Stimulated activated memory B cell treated with anti-CD40 and anti-IgM and Interleukin-4, amounts not matched to agents 10 μg/mL and 1 μg/mL and 100 μg/mL, for 72 hours (primary cell): Measurements from ENCODE around the gene NMNAT3.
A peak's percentile ranks its signal among the peaks of the same experiment; 100 is the strongest.
"Not testable (repeated sequence)": the region's sequence is repeated elsewhere in the genome, so short reads cannot be mapped to it uniquely, and the experiment has no call there.

Source experiments
- ATAC-seq: fragments of 150-1000 bp; cut with Tn5 transposase; 2 replicates; pipeline ENCODE4 v1.10.0; 2021
- H3K27ac Mint-ChIP-seq: one replicate; pipeline ENCODE4 v1.8.0; 2022; ENCODE audit warnings: mild to moderate bottlenecking, mixed read lengths
- H3K27me3 Mint-ChIP-seq: one replicate; pipeline ENCODE4 v1.8.0; 2022; ENCODE audit warnings: mixed read lengths
- H3K36me3 Mint-ChIP-seq: one replicate; pipeline ENCODE4 v1.8.0; 2022; ENCODE audit warnings: mixed read lengths
- H3K4me1 Mint-ChIP-seq: one replicate; pipeline ENCODE4 v1.8.0; 2022; ENCODE audit warnings: mixed read lengths
- H3K4me3 Mint-ChIP-seq: one replicate; pipeline ENCODE4 v1.8.0; 2022; ENCODE audit warnings: mild to moderate bottlenecking, moderate library complexity, mixed read lengths
- H3K9me3 Mint-ChIP-seq: one replicate; pipeline ENCODE4 v1.8.0; 2022; ENCODE audit warnings: mixed read lengths

The NMNAT3 gene

DNA sequence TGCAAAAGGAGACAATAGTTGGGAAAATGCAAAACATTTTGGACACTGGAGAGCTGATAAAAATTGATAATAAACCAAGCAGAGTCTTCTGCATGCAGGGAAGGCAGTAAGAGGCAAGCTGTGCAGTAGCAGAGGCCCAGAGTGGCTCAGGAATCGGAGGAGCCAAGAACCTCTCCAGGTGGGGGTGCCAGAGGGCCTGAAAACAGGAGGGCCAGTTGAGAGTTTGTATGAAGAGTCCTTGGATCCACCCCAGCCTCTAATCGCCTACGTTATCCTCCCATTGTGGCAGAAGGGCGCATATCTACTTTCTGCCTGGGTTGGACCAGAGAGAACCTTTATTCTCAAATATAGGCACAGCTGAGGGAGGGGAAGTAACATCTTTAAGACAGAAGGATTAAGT is 89.3 kb downstream of the NMNAT3 start:
- no peak overlapping the region for H3K4me3 Mint-ChIP-seq
- peaks cover 4% of the 10 kb centered on the region for H3K4me1 Mint-ChIP-seq
- no peaks in the 10 kb centered on the region for H3K36me3 Mint-ChIP-seq
- H3K27ac Mint-ChIP-seq = no peak overlapping the region
- ATAC-seq = no peak
- H3K27me3 Mint-ChIP-seq = no peaks in the 10 kb centered on the region
- peaks cover 3% of the 10 kb centered on the region for H3K9me3 Mint-ChIP-seq

DNA sequence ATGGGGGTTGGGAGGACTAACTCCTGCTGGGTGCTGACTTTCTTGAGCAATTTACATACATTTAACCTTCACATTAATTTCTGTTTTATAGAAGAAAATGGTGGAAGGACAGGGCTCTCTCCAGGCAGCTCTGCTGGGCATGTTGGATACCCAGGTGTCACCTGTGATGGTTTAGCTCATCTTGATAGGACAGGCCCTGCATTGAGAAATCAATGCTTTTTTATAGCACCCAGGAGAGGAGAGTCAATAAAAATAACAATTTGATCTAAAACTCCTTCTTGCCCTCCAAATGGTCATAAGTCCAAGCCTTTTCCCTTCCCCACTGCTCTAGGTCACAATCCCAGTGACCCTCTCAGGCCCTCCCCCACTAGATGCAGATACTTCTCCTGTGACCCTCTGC is 90.0 kb downstream of the NMNAT3 start:
- H3K4me1 Mint-ChIP-seq = peaks cover 4% of the 10 kb centered on the region
- H3K36me3 Mint-ChIP-seq = no peaks in the 10 kb centered on the region
- no peak for ATAC-seq
- H3K4me3 Mint-ChIP-seq = no peak overlapping the region
- H3K27me3 Mint-ChIP-seq = no peaks in the 10 kb centered on the region
- no peak overlapping the region for H3K27ac Mint-ChIP-seq
- no peaks in the 10 kb centered on the region for H3K9me3 Mint-ChIP-seq

DNA sequence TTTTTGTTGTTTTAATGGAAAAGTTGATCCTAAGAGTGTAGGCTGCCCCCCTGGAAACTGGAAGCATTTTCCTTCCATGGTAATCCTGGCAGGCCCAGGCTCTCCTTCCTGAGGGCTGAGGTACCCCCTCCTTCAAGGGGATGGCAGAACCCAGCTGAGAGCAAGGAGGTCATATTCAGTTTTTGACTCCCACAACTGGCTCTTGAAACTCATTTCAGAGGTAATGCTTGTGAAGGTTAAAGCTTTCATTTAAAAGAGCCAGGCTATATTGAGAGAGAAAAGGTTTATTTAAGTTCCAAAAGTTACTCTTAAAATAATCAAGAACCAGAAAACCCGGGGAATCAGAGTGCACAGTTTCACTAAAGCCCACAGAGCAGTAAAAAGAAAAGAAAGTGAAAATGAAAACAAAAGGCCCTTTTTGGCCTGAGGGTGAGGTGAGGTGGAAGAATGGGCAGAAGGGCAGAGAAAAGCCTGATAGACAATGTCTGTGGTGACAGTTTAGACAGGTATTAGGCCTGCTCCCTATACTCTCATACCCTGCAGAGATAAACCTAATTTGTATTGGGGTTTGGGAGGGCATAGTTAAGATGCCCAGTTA is 91.3 kb downstream of the NMNAT3 start:
- Mint-ChIP-seq H3K27ac (no peak overlapping the region), H3K4me3 (no peak overlapping the region), H3K9me3 (no peaks in the 10 kb centered on the region), H3K27me3 (no peaks in the 10 kb centered on the region), H3K36me3 (no peaks in the 10 kb centered on the region), H3K4me1 (peaks cover 4% of the 10 kb centered on the region)
- ATAC-seq = no peak

DNA sequence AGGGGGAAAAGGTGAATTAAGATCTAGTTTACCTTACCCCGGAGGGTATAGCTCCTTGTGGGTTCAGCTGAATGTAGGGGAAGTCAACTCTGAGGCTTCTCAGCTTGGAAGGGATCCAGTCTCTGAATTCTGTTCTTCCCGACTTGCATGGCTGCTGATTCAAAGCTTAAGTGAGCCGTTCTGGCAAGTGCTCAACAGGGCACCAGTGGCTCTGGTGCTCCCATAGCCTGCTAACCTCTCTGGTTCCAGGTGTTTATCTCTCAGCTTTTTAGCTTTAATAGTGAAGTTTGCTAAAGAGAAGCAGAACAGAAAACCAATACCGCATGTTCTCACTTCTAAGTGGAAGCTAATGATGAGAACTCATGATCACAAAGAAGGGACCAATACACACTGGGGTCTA is 92.0 kb downstream of the NMNAT3 start:
- H3K27ac Mint-ChIP-seq = no peak overlapping the region
- peaks cover 4% of the 10 kb centered on the region for H3K4me1 Mint-ChIP-seq
- H3K36me3 Mint-ChIP-seq = no peaks in the 10 kb centered on the region
- ATAC-seq = no peak
- H3K27me3 Mint-ChIP-seq = no peaks in the 10 kb centered on the region
- no peaks in the 10 kb centered on the region for H3K9me3 Mint-ChIP-seq
- no peak overlapping the region for H3K4me3 Mint-ChIP-seq

DNA sequence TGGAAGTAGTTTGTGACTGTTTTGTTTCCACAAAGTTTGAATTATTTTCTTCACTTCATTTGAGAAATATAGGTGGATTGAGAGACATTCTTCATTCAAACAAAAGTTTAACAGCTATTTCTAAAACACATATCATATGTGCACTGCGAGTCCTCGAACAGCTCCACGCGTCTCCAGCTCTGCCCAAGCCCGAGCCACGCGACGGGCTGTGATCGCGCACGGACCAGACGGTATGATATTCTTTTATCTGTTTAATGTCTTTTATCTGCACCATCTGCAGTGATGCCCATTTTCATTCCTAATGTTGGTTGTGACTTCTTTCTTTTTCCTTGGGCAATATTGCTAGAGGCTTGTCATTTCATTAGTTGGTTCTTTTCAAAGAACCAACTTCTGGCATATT is 94.1 kb downstream of the NMNAT3 start:
- not testable (repeated sequence) for H3K27me3 Mint-ChIP-seq, H3K4me1 Mint-ChIP-seq, ATAC-seq, H3K9me3 Mint-ChIP-seq, H3K36me3 Mint-ChIP-seq, H3K27ac Mint-ChIP-seq, H3K4me3 Mint-ChIP-seq

DNA sequence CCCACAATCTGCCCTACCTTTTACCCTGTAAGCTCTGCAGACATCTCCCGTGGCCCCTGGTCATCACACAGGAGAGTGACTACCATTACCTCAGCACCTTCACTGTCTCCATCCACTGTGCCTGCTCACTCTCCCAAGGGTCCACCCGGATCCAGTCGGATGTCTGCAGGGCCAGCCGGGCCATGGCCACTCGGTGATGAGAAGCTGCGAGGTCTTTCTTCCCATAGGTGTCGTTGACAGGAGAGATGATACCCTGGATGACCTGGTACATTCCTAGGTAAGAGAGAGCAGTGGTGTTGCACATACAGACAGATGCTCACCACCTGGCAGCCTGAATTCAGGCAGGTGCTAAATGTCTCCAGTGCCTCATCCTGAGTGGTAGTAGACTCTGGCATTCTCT is 99.0 kb downstream of the NMNAT3 start:
- no peaks in the 10 kb centered on the region for H3K27me3 Mint-ChIP-seq
- no peak overlapping the region for H3K4me3 Mint-ChIP-seq
- no peaks in the 10 kb centered on the region for H3K36me3 Mint-ChIP-seq
- no peaks in the 10 kb centered on the region for H3K4me1 Mint-ChIP-seq
- no peak for ATAC-seq
- no peaks in the 10 kb centered on the region for H3K9me3 Mint-ChIP-seq
- no peak overlapping the region for H3K27ac Mint-ChIP-seq

DNA sequence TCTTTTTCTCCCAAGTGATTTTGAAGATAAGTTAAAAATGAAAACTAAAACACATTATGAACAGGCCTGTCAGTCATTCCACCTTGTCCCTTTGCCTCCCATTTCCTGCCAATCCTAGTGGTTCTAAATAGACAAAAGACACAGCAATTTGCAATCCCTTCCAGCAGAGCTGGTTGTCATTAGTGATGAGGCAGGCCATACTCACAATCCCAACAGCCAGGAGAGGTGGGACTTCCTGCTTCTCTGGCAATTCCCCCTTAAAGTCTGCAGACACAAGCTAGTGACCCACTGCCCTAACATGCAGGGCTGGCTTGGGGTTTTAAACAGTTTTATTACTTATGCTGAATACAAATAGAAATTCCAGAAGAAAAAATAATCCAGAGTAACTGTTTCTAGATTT is 99.9 kb downstream of the NMNAT3 start:
- H3K36me3 Mint-ChIP-seq = no peaks in the 10 kb centered on the region
- H3K4me3 Mint-ChIP-seq = no peak overlapping the region
- H3K4me1 Mint-ChIP-seq = no peaks in the 10 kb centered on the region
- no peaks in the 10 kb centered on the region for H3K27me3 Mint-ChIP-seq
- no peaks in the 10 kb centered on the region for H3K9me3 Mint-ChIP-seq
- ATAC-seq = no peak
- no peak overlapping the region for H3K27ac Mint-ChIP-seq

DNA sequence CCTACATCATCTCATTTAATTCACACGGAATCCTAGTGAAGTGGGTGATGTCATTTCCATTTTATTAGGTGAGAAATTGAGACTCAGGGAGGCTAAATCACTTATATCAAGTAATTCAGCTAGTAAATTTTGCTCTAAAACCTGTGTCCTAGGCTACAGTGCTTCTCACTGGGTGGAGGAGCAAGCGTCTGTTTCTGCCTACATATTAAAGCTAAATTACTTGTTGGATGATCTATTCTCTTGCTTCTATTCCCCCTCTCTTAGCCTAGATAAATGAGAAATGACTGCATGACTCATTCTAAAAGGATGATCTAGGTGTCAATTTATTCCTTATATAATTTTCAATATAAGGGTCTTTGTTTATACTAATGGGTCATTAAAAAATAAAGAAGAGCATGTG is 100.4 kb downstream of the NMNAT3 start:
- Mint-ChIP-seq H3K27ac (no peak overlapping the region), H3K27me3 (no peaks in the 10 kb centered on the region), H3K36me3 (no peaks in the 10 kb centered on the region), H3K4me1 (no peaks in the 10 kb centered on the region), H3K4me3 (no peak overlapping the region), H3K9me3 (no peaks in the 10 kb centered on the region)
- no peak for ATAC-seq

DNA sequence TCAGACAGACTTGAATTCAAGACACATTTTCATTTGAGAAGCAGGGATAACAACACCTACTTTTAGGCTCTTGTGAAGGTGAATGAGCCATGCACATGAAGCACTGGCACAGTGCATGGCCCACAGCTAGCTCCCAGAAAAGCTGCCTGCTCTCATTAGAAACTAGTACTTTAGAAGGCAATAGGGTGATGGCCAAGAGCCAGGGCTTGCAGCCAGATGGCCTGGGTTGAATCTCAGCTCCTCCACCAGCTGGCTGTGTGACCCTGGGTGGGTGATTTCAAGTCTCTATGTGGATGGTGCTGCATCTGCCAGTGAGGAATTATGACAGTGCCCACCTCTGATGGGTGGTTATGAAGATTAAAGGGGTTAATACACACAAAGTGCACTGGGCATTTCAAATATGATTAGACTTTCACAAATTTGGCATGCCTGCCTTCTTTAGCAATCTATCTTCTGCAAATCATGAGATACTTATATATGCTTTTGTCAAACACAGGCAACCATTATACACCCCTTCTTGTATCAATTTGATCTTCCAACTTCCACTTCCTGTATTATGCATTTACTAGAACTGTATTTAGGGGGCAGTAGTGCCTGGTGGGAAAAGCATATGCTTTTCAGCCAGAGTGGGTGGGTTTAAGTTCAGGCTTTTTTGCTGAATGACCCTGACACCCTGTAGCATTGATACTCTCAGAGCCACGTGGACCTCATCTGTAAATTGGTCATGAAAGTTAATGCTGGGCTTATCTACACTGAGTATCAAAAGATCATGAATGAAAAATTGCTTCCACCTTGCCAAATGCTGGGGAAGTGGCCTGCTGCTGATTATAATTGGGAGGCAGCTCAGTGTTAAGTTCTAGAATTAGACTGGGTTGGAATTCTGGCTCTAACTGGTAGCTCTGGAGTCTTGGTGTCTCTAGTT is 103.5 kb downstream of the NMNAT3 start:
- H3K36me3 Mint-ChIP-seq = no peaks in the 10 kb centered on the region
- no peaks in the 10 kb centered on the region for H3K9me3 Mint-ChIP-seq
- H3K27ac Mint-ChIP-seq = no peak overlapping the region

DNA sequence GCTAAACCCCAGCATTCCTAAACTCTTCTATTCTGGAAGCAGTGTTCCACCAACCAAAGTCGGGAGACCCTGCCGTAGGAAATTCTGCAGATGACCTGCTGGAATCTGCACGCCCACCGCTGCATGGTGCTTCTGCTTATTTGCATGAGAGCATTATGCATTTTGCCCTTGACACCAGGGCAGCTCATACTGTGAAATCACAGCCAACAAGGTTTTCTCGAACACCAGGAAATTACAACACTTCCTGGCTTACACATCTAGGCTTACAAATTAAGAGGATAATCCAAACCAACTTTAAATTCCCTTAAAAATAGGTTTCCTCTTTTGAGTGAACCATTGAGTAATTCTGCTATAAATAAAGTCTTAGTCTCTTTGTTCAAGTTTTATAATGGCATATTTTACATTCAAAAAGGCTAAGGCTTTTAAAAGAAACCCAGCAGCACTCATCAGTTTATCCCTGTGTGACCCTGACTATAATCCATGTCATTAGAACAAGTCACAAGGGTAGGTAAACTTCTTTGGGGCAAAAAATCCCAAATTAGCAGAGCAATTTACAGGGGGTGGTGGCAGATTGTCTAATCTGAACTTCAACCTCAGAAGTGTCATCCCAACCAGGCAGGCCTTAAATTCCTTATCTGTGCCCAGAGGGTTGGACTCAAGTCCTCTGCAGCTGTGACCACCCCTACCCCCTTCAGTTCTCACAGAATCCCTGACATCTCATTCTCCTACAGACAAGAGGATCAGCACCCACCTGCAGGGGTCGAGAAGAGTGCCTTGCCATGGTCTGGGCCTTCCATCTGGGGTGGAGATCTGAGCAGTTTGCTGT is 104.7 kb downstream of the NMNAT3 start:
- Mint-ChIP-seq H3K4me1 (no peaks in the 10 kb centered on the region), H3K4me3 (no peak overlapping the region), H3K9me3 (peaks cover 4% of the 10 kb centered on the region), H3K27ac (no peak overlapping the region), H3K27me3 (no peaks in the 10 kb centered on the region), H3K36me3 (no peaks in the 10 kb centered on the region)
- peak; percentile 24 for ATAC-seq

More for the DNA sequence above, 103.5 kb downstream of the NMNAT3 start:
- no peak overlapping the region for H3K4me3 Mint-ChIP-seq
- no peaks in the 10 kb centered on the region for H3K4me1 Mint-ChIP-seq
- H3K27me3 Mint-ChIP-seq = no peaks in the 10 kb centered on the region
- ATAC-seq = no peak

DNA sequence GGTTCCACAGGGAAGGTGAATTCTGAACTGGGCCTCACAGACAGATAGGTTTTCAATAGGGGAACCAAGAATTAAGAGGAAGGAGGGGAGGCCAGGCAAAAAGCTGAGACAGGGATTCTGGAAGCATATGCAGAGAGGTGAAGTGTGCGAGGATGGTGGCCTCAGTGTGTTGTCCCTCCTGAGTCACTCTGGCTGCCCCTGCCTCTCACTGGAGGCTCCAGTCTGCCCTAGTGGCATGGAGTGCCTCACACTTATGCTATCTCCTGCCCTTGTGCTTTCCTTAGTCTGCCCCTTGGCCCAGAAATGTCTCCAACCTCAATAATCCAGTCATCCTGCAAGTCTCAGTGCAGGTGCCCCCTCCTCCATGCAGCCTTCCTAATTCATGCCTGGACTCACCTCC is 106.1 kb downstream of the NMNAT3 start:
- no peak overlapping the region for H3K27ac Mint-ChIP-seq

DNA sequence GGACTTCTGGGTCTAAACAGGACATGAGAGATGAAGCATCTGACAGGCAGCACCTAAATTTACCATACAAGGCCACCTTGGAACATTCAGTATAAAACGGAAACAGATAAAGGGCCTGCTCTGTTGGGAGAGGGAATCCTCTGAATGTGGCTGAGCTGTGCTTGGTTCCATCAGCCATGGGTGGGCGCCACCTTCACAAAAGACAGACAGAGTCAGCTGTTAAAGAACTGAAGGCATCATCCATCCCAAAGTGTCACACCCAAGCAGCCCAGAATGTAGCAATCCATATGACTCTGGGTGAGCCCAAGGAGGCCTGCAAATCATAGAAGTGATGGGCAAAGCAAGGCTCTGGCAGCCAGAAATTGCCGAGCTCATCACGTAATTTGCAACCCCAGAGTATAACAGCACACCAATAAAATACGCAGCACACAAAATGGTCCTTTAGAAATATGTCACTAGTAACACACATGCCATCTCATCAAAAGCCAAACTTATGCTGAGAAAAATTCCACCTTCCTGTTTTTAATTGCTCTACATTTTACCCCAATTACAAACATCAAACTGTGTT is 113.4 kb downstream of the NMNAT3 start:
- Mint-ChIP-seq H3K4me3 (no peak overlapping the region), H3K9me3 (peaks cover 4% of the 10 kb centered on the region), H3K27ac (no peak overlapping the region), H3K4me1 (no peaks in the 10 kb centered on the region), H3K27me3 (no peaks in the 10 kb centered on the region), H3K36me3 (no peaks in the 10 kb centered on the region)
- no peak for ATAC-seq

More for the DNA sequence above, 106.1 kb downstream of the NMNAT3 start:
- H3K36me3 Mint-ChIP-seq = no peaks in the 10 kb centered on the region
- H3K4me1 Mint-ChIP-seq = no peaks in the 10 kb centered on the region
- H3K27me3 Mint-ChIP-seq = no peaks in the 10 kb centered on the region
- peaks cover 4% of the 10 kb centered on the region for H3K9me3 Mint-ChIP-seq
- ATAC-seq = no peak
- no peak overlapping the region for H3K4me3 Mint-ChIP-seq

DNA sequence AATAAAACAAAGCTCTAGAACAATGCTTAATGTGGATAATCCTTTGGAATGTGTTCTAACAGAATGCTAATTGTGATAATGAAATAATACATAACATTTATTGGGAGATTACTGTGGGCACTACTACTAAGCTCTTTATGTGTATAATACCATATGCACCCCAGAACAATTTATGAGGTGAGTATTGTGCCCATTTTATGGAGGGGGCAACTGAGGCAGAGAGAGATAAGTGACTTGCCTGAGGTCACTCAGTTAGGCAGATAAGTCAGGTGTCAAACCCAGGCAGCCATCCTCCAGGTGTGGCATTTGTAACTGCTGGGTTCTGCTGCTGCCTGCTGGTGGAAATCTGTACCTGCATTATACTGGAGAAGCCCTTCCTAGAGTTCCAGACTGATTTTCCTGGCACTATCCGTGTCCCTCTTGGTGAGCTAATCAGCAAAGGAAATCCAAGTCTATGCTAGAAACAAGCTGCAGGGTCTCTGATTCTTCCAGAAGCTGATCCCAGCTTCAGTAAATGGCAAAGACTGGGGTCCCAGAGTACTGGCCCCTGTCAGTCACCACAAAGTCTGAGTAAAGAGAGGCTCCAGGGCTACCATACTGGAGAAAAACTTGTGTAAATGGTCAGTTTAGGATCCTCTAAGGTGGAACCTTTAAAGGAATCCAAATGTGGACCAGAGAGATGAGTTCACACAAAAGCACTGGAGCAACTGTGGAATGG is 115.7 kb downstream of the NMNAT3 start:
- Mint-ChIP-seq H3K27me3 (no peaks in the 10 kb centered on the region), H3K4me1 (no peaks in the 10 kb centered on the region), H3K36me3 (no peaks in the 10 kb centered on the region), H3K9me3 (no peaks in the 10 kb centered on the region), H3K4me3 (no peak overlapping the region), H3K27ac (no peak overlapping the region)
- ATAC-seq = no peak

DNA sequence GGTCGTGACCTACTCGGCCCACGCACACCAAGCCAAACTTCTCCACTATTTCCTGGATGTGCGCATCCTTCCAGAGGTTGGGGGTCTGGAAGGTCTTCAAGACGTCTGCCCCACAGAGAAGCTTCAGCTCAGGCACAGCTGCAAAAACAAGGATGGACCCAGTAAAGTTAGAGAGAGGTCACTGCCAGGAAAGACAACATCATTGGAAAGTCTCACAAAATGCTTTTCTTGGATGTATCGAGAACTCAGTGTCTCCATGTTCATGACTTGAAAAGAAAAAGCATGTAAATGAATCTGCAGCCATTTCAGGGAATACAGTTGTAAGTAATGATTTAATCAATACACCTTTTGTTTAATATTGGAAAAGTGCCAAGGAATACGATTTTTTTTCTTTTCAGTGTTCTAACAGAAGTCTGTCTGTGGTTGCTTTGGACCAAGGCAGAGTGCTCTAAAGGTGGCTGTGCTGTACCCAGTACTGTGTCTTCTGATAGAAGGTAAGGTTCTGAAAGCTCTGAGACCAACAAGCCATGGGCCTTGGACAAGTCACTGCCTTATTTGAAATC is 116.4 kb downstream of the NMNAT3 start:
- H3K36me3 Mint-ChIP-seq = no peaks in the 10 kb centered on the region
- no peaks in the 10 kb centered on the region for H3K9me3 Mint-ChIP-seq
- no peak overlapping the region for H3K4me3 Mint-ChIP-seq
- H3K27ac Mint-ChIP-seq = no peak overlapping the region
- peak; percentile 21 for ATAC-seq
- no peaks in the 10 kb centered on the region for H3K27me3 Mint-ChIP-seq
- H3K4me1 Mint-ChIP-seq = no peaks in the 10 kb centered on the region
